Activated CD4-positive, alpha-beta T cell treated with anti-CD3 and anti-CD28 coated beads for 1 hour (primary cell): ENCODE measurements around the gene RPL10A.

Source experiments
- DNase-seq: peaks from one replicate; pipeline ENCODE4 v3.0.0-alpha.2; 2020

The RPL10A gene

DNA sequence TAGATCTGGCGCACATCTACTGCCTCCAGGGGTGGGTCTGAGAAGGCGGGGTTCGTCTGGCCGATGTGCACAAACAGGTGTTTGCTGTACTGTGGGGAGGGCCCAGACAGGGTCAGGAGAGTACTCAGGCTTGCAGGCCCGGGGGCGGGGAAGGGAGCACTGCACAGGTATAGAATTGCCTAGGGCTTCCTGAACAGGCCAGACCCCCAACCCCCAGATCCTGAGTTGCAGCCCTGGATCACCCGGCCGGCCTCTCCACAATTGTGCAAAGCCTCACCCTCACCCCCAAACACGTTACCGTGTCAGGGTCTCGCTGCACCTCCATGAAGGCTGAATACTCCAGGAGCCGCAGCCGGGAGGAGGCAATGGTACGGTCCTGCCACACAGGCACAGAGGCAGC, 7.8 kb downstream of the RPL10A start:
- no peak for DNase-seq

DNA sequence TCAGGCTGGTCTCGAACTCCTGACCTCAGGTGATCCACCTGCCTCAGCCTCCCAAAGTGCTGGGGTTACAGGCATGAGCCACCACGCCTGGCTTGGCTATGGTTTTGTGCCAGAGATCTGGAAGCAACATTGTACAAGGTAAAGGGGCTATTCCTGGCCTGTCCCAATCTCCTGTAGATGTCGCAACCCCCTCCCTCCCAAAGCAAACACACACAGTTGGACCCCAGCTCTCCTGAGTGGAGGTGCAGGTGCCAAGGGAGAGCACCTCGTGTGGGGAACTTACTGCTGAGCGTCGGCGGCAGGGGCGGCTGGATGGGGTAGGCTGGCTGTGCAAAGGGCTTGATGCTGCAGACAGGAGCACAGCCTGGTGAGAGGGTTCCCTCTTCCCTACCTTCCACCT, 8.8 kb downstream of the RPL10A start:
- DNase-seq: no peak

DNA sequence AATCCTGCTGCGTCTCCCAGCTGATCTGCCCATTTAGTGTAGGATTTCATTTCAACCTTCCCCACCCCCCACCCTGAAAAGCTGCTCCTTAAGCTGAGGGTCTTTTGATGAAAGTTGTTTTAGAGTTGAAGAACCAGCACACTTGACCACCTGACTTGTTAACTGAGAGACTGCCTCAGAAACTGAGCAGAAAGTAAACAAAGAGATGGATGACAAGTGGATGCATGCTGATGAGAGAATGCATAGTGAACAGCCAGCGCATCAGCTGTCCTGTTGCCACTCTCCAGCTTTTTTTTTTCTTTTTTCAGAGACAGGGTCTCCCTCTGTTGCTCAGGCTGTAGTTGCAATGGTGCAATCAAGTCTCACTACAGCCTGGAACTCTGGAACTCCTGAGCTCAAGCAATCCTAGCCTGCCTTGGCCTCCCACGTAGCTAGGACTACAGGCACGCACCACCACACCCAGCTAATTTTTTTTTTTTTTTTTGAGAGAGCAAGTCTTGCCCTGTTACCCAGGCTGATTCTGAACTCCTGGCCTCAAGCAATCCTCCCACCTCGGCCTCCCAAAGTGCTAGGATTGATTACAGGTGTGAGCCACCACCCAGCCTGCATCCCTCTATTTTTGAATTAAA, 9.5 kb downstream of the RPL10A start:
- DNase-seq: no peak

DNA sequence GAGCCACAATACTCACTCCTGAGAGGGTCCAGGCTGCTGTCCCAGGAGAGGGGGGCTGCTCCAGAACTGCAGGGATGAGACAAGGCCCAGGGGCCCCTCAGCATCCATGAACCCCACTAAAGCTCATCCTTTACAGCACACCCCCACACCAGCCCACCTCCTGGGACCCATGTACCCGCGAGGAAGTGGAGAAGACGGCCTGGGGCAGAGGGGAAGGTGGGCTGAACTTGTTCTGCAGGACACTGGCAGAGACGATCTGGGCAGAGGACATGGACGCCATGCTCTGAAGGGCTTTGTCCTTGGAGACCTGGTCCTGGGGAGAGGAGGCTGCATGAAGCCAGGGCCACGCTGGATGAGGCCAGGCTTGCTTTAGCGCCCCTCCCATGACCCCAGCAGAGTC, 10.1 kb downstream of the RPL10A start:
- no peak for DNase-seq

DNA sequence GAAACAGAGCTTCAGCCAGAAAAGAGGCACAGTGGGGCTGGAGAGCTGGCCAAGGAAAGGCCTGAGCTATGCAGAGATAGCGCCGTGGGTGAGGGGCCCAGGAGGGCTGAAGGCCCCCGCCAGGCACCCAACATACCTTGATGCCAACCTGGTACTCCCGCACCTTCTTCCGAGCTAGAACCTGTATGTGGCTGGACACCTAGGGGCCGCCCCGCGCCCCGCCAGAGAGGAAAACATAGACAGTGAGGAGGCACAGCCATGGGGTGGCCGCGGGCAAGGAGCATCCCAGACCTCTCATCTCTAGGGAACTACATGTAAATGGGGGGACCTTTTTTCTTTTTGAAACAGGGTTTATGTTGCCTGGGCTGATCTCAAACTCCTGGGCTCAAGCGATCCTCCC, 12.0 kb downstream of the RPL10A start:
- DNase-seq: no peak

DNA sequence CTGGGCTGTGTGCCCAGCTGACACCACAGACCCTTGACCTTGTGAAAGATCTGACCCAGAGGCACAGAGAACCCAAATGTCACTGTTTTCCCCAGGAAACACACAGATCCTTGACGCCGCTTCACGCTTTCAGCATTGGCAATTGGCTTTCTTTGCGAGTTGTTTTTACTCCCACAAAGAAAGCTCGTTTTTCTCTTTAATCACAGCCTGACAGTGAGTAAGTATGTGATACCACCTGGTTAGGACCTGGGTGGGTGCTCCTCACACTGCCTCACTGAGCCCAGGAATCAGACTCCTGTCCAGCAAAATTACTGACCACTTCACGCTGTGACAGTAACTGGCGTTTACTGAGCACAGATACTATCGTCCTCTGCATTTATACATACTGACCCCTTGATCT, 13.0 kb downstream of the RPL10A start:
- DNase-seq: no peak

DNA sequence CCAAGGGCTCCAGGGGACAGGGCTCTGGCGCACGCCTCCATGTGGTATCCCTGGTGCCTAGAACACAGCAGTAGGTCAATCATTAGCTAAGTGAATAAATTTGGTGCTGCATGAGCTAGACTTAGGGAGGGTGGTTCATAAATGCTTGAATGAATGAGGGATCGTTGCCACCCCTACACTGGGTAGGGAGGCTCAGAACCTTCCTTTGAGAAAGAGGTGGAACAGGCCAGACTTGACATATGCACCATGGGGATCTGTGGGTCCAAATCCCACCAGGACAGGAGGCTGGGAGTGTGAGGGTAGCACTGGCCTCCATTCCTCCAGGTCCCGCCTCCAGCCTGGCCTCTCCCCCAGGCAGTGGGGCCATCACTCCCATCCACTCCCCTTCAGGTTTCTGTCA, 14.9 kb downstream of the RPL10A start:
- no peak for DNase-seq

DNA sequence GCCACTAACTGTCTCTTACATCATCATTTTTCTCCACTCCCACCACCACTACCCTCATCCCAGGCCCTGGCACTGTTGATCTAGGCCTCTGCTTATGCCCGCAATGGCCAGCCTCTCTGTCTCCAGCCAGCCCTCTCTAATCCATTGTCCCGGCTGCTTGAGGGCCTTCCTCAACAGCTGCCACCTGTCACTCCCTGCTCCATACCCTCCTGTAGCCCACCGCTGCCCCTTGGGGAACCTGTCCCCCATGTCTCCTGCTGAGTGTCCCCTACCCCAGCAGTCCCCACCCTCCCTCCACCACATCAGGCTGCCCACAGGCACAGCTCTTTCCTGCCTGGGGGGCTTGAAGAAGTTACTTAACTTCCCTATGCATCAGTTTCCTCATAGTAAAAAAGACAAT, 15.3 kb downstream of the RPL10A start:
- DNase-seq: no peak

DNA sequence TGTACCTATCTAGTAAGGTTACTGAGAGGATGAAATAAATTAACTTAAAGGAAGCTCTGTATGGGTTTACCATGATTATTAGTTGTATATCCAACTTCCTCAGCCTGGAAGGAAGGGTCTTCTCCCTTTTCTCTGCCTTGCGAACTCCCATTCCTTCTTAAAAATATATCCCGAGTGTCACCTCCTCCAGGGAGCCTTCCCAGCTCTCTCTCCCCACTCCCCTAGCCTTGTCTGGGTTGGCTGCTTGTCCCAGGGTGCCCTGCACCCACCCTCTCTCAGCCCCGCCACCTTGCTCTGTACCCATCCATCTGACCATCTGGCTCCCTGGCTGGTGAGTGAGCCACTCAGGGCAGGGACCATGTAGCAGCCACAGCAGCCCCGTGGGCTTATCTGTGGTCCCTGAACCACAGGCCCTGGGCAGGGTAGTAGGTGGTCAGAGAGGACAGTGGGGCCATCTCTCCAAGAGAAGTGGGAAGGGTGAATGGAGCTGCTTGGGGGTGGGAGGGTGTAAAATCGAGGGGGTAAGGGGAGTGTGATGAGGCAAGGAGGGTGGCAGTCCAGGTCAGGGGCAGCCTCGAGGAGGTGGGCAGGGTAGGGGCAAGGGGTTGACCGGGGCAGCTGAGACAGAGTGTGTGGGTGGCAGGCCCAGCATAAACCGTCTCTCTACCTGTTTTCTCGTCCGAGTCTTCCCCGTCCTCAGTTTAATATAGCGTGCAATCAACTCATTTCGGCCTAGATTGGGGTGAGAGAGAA, 15.9 kb downstream of the RPL10A start:
- no peak for DNase-seq

DNA sequence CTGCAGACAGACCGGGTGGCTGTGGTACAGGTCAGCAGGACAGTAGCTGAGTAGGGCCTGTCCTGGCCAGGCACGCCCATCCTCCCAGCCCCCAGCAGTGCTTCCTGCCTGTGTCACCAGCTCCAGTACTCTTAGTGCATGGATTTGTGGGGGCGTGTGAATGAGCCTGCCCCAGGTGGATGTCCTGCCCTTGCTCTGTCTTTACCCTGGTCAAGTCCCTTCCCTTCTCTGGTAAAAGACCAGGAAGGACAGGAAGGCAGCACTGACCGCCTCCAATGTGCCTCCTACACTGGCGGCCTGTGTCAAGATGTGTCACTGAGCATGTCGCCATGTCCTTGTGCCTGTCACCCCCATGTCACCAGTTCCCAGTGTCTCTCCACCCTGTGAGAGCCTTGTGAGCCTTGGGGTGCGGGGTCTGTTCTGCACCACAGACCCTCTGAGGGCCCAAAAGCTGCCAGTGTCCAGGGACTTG, 16.8 kb downstream of the RPL10A start:
- no peak for DNase-seq

DNA sequence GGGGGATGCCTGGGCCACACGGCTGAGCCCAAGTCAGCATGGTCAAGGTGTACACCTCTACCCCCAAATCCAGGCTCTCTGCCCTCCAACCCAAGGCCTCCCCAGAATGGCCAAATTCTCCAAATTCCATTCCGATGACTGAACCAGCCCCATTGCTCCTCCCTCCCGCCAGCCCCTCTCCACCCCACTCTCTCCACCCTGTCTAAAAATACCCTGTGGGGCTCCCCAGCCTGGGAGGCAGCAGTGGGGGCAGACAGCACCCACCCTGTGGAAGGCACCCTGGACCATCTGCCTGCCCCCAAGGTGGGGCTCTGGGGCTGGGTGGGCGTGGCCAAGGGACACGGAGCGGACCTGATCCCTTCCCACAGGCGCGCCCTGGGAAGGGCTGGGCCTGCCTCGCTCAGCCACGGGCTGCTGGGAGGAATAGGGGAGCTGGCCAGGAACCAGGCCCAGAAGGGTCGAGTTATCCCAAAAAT, 17.2 kb downstream of the RPL10A start:
- no peak for DNase-seq

DNA sequence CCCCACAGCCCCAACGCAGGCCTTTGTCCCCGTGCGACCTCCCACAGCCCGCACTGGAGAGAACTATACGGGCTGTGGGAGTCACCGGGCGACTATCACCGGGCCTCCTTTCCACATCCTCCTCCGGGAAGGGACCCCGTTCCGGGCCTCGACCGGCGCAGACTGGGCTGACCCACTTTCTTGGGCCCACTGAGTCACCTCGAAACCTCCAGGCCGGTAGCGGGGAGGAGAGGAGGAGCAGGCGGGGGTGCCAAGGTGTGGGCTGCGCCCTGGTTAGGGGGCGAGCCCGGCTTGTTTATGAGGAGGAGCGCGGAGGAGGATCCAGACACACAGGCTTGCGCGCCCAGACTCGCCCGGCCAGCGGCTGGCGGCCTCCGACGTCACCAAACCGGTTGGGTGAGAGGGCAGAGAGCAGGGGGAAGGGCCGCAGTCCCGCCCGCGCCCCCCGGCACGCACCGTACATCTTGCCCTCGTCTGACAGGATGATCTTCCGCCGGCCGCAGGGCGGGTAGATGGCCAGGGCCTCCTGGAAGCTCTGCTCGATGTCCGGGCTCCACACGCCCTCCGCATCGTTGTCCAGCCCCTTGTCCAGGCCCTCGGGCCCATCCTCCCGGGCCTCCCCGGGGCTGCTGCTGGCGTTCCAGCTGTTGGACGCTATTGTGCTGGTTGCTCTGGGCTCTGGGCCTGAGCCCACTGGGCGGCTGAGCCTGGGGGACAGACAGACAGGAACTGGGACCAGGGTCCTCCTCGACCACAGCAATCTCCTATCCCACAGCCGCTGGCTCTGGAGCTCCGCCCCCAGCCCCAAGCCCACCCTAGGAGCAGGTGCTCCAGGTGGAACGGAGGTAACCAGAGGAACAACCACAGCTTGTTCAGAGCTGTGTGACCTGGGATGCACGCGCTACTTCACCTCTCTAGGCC, 18.1 kb downstream of the RPL10A start:
- DNase-seq: no peak

DNA sequence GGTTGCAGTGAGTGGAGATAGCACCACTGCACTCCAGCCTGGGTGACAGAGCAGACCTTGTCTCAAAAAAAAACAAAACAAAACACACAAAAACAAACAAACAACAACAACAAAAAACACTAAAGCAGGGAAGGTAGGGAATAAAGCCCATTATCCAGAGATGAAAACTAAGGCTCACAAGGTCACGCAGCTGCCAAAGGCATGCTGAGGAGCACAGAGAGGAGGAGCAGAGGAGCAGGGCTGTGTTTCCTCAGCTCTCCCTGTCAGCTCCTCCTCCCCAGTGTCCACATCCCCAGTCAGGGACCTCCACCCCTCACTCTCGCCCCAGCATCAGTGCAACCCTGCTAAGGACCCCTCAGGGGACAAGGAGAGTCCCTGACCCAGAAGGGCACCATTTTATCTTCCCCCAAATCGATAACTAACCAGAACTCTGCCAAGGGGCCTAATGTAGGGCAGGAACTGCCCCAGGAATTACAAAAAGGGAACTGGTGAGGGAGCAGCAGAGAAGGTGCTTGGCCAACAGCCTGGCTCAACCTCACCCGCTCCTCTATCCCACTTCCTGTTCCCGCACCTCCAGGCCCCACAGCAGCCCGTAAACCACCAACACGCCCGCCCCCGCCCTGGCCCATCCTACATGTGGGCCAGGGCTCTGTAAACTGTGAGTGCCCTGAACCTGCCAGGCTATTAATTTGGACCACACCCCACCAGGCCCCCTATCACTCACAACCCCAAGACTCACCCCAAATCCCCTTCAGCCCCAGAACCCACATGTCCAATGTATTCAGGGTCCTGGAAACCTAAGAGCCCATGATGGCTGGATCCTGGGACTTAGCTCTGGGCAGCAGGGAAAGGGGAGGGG, 19.7 kb downstream of the RPL10A start:
- no peak for DNase-seq

- DNase-seq: no peak
These were observed 20.3 kb downstream of the RPL10A start for GRCh38 chr6:35488517-35488862.

- DNase-seq: no peak
These were observed 20.9 kb downstream of the RPL10A start for GRCh38 chr6:35489066-35489465.

- no peak for DNase-seq
These were observed 22.0 kb downstream of the RPL10A start for GRCh38 chr6:35489995-35490791.

DNA sequence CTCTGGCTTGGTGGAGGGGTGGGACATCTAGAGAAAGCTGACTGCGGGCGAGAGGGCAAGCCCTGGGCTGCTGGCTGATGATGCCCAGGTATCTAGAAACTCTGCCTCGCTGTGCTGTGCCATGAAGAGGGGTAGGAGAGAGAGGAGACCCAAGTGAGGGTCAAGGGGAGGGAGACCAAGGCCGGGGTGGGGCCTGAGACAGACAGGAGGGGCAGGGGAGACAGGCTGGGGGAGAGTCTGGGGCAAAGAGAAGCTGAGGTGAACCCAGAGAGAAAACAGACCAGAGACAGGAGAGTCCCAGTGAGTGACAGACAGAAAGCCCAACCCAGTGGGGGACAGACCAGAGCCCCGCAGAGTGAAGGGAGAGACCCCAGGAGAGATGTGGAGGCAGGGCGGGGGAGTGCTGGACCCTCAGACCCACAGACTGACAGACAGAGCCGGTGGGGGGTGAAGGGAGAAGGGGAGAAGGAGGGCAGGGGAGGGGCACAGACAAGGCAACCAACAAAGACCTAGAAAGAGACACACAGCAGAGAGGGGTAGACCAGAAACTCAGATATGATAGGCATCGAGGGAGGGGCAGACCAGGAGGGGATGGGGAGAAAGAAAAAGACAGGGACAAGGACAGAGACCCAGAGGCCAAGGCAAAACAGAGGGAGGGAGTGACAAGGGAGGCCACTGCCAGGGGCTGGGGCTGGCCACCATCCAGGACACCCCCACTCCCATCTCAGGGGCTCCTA, 22.8 kb downstream of the RPL10A start:
- DNase-seq: no peak

- no peak for DNase-seq
These were observed 23.5 kb downstream of the RPL10A start for GRCh38 chr6:35491558-35492257.

DNA sequence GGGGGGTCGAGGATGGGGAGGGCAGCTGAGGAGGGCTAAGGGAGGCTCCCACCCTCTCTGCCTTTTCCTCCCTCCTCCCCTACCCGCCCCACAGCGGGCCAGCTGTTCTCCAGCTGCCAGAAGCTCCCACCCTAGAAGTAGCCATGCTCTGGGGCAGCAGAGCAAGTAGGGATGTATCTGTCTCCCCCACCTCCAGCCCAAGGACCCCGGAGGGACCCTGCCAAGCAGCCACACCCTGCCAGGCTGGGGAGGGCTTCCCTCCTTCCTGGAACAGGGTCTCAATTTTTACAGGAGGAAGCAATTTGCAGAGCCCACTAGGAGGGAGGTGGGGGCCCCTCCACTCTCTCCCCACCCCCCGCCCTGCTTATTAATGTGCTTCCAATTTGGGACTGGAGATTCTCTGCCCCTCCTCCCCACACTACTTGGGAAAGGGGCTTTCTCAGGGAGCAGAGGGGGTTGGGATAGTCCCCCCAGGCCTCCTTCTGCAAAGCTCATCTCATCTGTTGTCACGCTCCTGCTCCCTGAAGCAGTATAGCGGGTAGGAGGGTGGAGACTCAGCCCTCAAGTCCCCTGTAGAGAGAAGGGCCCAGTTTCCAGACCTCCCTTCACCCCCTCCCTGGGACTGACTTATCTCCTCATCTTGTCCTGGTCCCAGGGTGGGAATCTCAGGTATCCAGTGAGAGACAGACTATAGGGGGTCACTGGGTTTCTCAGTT, 24.2 kb downstream of the RPL10A start:
- no peak for DNase-seq

GRCh38 chr6:35492974-35493284, 24.7 kb downstream of the RPL10A start:
- no peak for DNase-seq
